Liver (tissue), 3 donors: ENCODE data around the gene TAS1R1.

Source experiments
- JUND ChIP-seq, 2 donors: IDR thresholded peaks; 2 replicates each; pipeline ENCODE4 v1.6.1; 2016; ENCODE audit warnings: antibody characterized with exemption in 2 of 2
- RAD21 ChIP-seq, 2 donors: IDR thresholded peaks; 2 replicates each; pipeline ENCODE4 v1.6.1; 2016; ENCODE audit warnings: antibody characterized with exemption in 2 of 2, mild to moderate bottlenecking in 2 of 2
- SP1 ChIP-seq: IDR thresholded peaks from 2 replicates; pipeline ENCODE4 v1.6.1; 2018; ENCODE audit warnings: antibody characterized with exemption, mild to moderate bottlenecking
- TAF1 ChIP-seq: conservative IDR thresholded peaks from 2 replicates; pipeline ENCODE4 v1.6.1; 2016; ENCODE audit warnings: antibody characterized with exemption, mild to moderate bottlenecking
- YY1 ChIP-seq: IDR thresholded peaks from 2 replicates; pipeline ENCODE4 v1.6.1; 2016; ENCODE audit warnings: antibody characterized with exemption, mild to moderate bottlenecking
- TF ChIP-seq, protein P1 (sequence below): fragments of 150-350 bp; IDR thresholded peaks from 2 replicates; pipeline ENCODE4 v1.5.1; 2017; ENCODE audit warnings: improper control_type of control experiment, low read depth, low read length; ENCODE audit not compliant: missing input control
- TF ChIP-seq, protein P2 (sequence below): IDR thresholded peaks from 2 replicates; pipeline ENCODE4 v1.6.1; 2016; ENCODE audit warnings: antibody characterized with exemption
- TF ChIP-seq, protein P3 (sequence below): IDR thresholded peaks from 2 replicates; pipeline ENCODE4 v1.6.1; 2016; ENCODE audit warnings: antibody characterized with exemption, mild to moderate bottlenecking
- donor health status: healthy.
- donor health status: healthy.

DNA sequence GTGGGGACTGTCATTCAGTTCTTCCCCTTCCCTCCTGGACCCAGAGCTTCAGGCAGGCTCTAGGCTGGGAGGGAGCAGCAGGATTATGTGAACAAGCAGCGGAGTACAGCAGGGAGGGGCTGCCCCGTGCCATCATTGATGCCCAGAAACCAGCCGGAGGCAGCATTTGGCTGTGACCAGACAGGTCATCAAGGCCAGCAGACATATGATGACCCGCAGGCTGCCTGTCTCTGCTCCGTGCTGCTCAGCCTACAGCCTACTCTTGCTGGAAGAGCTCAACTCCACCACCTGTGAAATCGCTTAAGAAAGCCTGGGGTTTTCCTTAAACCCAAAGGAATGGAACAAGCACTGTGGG lies 42.6 kb downstream of the TAS1R1 start:
- TF ChIP-seq TAF1 = no peak
- no peak for TF ChIP-seq RAD21 (IDR thresholded peaks at IDR 0.05)
- TF ChIP-seq, protein P1, sequence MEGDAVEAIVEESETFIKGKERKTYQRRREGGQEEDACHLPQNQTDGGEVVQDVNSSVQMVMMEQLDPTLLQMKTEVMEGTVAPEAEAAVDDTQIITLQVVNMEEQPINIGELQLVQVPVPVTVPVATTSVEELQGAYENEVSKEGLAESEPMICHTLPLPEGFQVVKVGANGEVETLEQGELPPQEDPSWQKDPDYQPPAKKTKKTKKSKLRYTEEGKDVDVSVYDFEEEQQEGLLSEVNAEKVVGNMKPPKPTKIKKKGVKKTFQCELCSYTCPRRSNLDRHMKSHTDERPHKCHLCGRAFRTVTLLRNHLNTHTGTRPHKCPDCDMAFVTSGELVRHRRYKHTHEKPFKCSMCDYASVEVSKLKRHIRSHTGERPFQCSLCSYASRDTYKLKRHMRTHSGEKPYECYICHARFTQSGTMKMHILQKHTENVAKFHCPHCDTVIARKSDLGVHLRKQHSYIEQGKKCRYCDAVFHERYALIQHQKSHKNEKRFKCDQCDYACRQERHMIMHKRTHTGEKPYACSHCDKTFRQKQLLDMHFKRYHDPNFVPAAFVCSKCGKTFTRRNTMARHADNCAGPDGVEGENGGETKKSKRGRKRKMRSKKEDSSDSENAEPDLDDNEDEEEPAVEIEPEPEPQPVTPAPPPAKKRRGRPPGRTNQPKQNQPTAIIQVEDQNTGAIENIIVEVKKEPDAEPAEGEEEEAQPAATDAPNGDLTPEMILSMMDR = no peak
- TF ChIP-seq YY1 = no peak
- TF ChIP-seq SP1 = no peak
- TF ChIP-seq, protein P2, sequence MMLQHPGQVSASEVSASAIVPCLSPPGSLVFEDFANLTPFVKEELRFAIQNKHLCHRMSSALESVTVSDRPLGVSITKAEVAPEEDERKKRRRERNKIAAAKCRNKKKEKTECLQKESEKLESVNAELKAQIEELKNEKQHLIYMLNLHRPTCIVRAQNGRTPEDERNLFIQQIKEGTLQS = no peak
- TF ChIP-seq, protein P3, sequence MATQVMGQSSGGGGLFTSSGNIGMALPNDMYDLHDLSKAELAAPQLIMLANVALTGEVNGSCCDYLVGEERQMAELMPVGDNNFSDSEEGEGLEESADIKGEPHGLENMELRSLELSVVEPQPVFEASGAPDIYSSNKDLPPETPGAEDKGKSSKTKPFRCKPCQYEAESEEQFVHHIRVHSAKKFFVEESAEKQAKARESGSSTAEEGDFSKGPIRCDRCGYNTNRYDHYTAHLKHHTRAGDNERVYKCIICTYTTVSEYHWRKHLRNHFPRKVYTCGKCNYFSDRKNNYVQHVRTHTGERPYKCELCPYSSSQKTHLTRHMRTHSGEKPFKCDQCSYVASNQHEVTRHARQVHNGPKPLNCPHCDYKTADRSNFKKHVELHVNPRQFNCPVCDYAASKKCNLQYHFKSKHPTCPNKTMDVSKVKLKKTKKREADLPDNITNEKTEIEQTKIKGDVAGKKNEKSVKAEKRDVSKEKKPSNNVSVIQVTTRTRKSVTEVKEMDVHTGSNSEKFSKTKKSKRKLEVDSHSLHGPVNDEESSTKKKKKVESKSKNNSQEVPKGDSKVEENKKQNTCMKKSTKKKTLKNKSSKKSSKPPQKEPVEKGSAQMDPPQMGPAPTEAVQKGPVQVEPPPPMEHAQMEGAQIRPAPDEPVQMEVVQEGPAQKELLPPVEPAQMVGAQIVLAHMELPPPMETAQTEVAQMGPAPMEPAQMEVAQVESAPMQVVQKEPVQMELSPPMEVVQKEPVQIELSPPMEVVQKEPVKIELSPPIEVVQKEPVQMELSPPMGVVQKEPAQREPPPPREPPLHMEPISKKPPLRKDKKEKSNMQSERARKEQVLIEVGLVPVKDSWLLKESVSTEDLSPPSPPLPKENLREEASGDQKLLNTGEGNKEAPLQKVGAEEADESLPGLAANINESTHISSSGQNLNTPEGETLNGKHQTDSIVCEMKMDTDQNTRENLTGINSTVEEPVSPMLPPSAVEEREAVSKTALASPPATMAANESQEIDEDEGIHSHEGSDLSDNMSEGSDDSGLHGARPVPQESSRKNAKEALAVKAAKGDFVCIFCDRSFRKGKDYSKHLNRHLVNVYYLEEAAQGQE = no peak
- no peak for TF ChIP-seq JUND (IDR thresholded peaks at IDR 0.05)
